HG03432 (cell line): ENCODE data around the gene SDK1.

Experiments
- ATAC-seq: cut with Tn5 transposase; IDR thresholded peaks from one replicate; pipeline ENCODE4 v1.9.1; 2021; ENCODE audit warnings: mild to moderate bottlenecking, moderate library complexity; ENCODE audit not compliant: unreplicated experiment

SDK1 gene

GRCh38 chr7:3762146-3762831, 461.2 kb downstream of the SDK1 start:
- no peak for ATAC-seq

- ATAC-seq = no peak
These were observed 467.1 kb downstream of the SDK1 start for GRCh38 chr7:3767917-3768777.

- ATAC-seq = no peak
These were observed 470.9 kb downstream of the SDK1 start for GRCh38 chr7:3771906-3772305.

- no peak for ATAC-seq
These were observed 477.3 kb downstream of the SDK1 start for GRCh38 chr7:3778345-3778744.

- no peak for ATAC-seq
These were observed 479.0 kb downstream of the SDK1 start for GRCh38 chr7:3780016-3780415.

GRCh38 chr7:3780525-3780924, 479.5 kb downstream of the SDK1 start:
- no peak for ATAC-seq

GRCh38 chr7:3781607-3782006, 480.6 kb downstream of the SDK1 start:
- no peak for ATAC-seq

GRCh38 chr7:3787717-3788264, 486.7 kb downstream of the SDK1 start:
- ATAC-seq = no peak

- ATAC-seq = no peak
These were observed 489.8 kb downstream of the SDK1 start for GRCh38 chr7:3790803-3791202.

GRCh38 chr7:3791327-3791726, 490.3 kb downstream of the SDK1 start:
- no peak for ATAC-seq

- no peak for ATAC-seq
These were observed 494.1 kb downstream of the SDK1 start for GRCh38 chr7:3795141-3795540.

GRCh38 chr7:3795781-3796180, 494.7 kb downstream of the SDK1 start:
- ATAC-seq = no peak

GRCh38 chr7:3805151-3805550, 504.1 kb downstream of the SDK1 start:
- no peak for ATAC-seq

GRCh38 chr7:3806516-3806915, 505.5 kb downstream of the SDK1 start:
- no peak for ATAC-seq

GRCh38 chr7:3807824-3808223, 506.8 kb downstream of the SDK1 start:
- no peak for ATAC-seq

- no peak for ATAC-seq
These were observed 520.4 kb downstream of the SDK1 start for GRCh38 chr7:3821488-3821887.

GRCh38 chr7:3825491-3825890, 524.4 kb downstream of the SDK1 start:
- no peak for ATAC-seq

- ATAC-seq = no peak
These were observed 531.1 kb downstream of the SDK1 start for GRCh38 chr7:3832199-3832598.

- ATAC-seq = no peak
These were observed 534.1 kb downstream of the SDK1 start for GRCh38 chr7:3835109-3835508.

- ATAC-seq = no peak
These were observed 535.8 kb downstream of the SDK1 start for GRCh38 chr7:3836855-3837254.

GRCh38 chr7:3844540-3845151, 543.6 kb downstream of the SDK1 start:
- ATAC-seq = no peak

- no peak for ATAC-seq
These were observed 545.7 kb downstream of the SDK1 start for GRCh38 chr7:3846738-3847137.
